IPS-20b (cell line): ENCODE data around the gene KDM2A.
A peak's percentile ranks its signal among the peaks of the same experiment; 100 is the strongest.
"Not testable (repeated sequence)": the region's sequence is repeated elsewhere in the genome, so short reads cannot be mapped to it uniquely, and the experiment has no call there.

Experiments used
- H3K27ac ChIP-seq: one replicate; pipeline ENCODE4 v1.5.1; 2013; ENCODE audit warnings: low read length
- H3K27me3 ChIP-seq: 2 replicates; pipeline ENCODE4 v1.6.1; 2013; ENCODE audit warnings: mild to moderate bottlenecking, low read length, inconsistent platforms; ENCODE audit not compliant: insufficient read depth
- H3K36me3 ChIP-seq: 2 replicates; pipeline ENCODE4 v1.6.1; 2013; ENCODE audit warnings: low read depth, mild to moderate bottlenecking, inconsistent platforms, low read length, moderate library complexity; ENCODE audit not compliant: insufficient read depth
- H3K4me1 ChIP-seq: 2 replicates; pipeline ENCODE4 v1.6.1; 2013; ENCODE audit warnings: mild to moderate bottlenecking, control low read depth, inconsistent platforms, low read length, moderate library complexity; ENCODE audit not compliant: insufficient read depth
- H3K4me3 ChIP-seq: 2 replicates; pipeline ENCODE4 v1.5.1; 2013; ENCODE audit warnings: mild to moderate bottlenecking, low read length, inconsistent platforms
- H3K9ac ChIP-seq: 2 replicates; pipeline ENCODE4 v1.6.1; 2013; ENCODE audit warnings: low read depth, mild to moderate bottlenecking, inconsistent platforms, low read length, moderate library complexity
- H3K9me3 ChIP-seq: 2 replicates; pipeline ENCODE4 v1.6.1; 2013; ENCODE audit warnings: mild to moderate bottlenecking, low read depth, low read length, inconsistent platforms; ENCODE audit not compliant: insufficient read depth

KDM2A gene

GRCh38 chr11:67119585-67120391 is 725 bp downstream of the KDM2A start:
- H3K36me3 ChIP-seq, result peaks cover 10% of the 10 kb centered on the region
- no peak overlapping the region for H3K27ac ChIP-seq
- H3K9ac ChIP-seq, result peak overlapping the region; percentile 95
- H3K4me3 ChIP-seq, result peak overlapping the region; percentile 100
- H3K4me1 ChIP-seq, result peaks cover 17% of the 10 kb centered on the region
- H3K9me3 ChIP-seq, result no peaks in the 10 kb centered on the region
- peaks cover 12% of the 10 kb centered on the region for H3K27me3 ChIP-seq

DNA sequence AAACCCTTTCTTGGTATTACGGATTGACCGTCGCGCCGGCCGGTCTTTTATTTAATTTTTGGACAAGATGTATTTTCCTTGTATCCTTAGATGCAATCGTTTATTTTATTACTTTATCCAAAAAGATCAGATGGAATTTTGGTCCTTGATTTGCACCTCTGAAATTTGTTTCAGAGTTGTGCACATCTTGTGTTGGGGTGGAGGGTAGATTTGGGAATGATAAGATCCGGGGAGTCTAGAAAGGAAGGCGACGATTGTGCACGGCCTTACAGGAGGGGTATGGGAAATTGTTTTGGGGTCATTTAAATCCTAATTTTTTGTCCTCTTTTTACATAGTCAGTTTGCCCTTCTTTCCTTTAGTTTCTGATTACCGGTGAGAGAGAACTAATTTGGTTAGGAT is 1.4 kb downstream of the KDM2A start:
- Histone ChIP-seq H3K27me3 (peaks cover 12% of the 10 kb centered on the region), H3K9ac (peak overlapping the region; percentile 95), H3K27ac (no peak overlapping the region), H3K4me1 (peaks cover 17% of the 10 kb centered on the region), H3K36me3 (peaks cover 16% of the 10 kb centered on the region), H3K9me3 (no peaks in the 10 kb centered on the region), H3K4me3 (peak overlapping the region; percentile 100)

- H3K9ac ChIP-seq, result peak overlapping the region; percentile 95
- H3K36me3 ChIP-seq, result peaks cover 17% of the 10 kb centered on the region
- H3K27ac ChIP-seq, result no peak overlapping the region
- H3K27me3 ChIP-seq, result peaks cover 12% of the 10 kb centered on the region
- H3K9me3 ChIP-seq, result no peaks in the 10 kb centered on the region
- peaks cover 17% of the 10 kb centered on the region for H3K4me1 ChIP-seq
- peak overlapping the region; percentile 100 for H3K4me3 ChIP-seq
These were observed 2.0 kb downstream of the KDM2A start for GRCh38 chr11:67120881-67121710.

- not testable (repeated sequence) for H3K4me3 ChIP-seq
- peaks cover 29% of the 10 kb centered on the region for H3K36me3 ChIP-seq
These were observed 4.7 kb downstream of the KDM2A start for GRCh38 chr11:67123801-67124200.

DNA sequence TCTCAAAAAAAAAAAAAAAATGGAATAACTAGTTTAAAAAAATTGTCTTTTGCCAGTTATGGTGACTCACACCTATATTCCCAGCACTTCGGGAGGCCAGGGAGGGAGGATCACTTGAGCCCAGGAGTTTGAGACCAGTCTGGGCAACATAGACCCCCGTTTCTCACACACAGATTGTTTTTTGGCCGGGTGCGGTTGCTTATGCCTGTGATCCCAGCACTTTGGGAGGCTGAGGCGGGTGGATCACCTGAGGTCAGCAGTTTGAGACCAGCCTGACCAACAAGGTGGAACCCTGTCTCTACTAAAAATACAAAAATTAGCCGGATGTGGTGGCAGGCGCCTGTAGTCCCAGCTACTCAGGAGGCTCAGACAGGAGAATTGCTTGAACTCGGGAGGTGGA is 7.2 kb downstream of the KDM2A start:
- H3K4me1 ChIP-seq, H3K9me3 ChIP-seq, H3K4me3 ChIP-seq, H3K9ac ChIP-seq, H3K27me3 ChIP-seq, H3K27ac ChIP-seq: not testable (repeated sequence)
- H3K36me3 ChIP-seq, result peaks cover 46% of the 10 kb centered on the region

More at GRCh38 chr11:67123801-67124200, 4.7 kb downstream of the KDM2A start:
- not testable (repeated sequence) for H3K4me1 ChIP-seq, H3K9me3 ChIP-seq, H3K27me3 ChIP-seq, H3K9ac ChIP-seq, H3K27ac ChIP-seq

GRCh38 chr11:67126986-67127385 is 7.9 kb downstream of the KDM2A start:
- Histone ChIP-seq H3K36me3 (peaks cover 52% of the 10 kb centered on the region), H3K27me3 (no peaks in the 10 kb centered on the region), H3K4me1 (peaks cover 1% of the 10 kb centered on the region; the same call in 1 of the 2 replicates), H3K4me3 (no peak overlapping the region), H3K27ac (no peak overlapping the region), H3K9me3 (no peaks in the 10 kb centered on the region), H3K9ac (no peak overlapping the region)

GRCh38 chr11:67130861-67131260 is 11.8 kb downstream of the KDM2A start:
- not testable (repeated sequence) for H3K4me3 ChIP-seq, H3K4me1 ChIP-seq, H3K9ac ChIP-seq, H3K27me3 ChIP-seq, H3K9me3 ChIP-seq, H3K27ac ChIP-seq
- H3K36me3 ChIP-seq, result peaks cover 68% of the 10 kb centered on the region

DNA sequence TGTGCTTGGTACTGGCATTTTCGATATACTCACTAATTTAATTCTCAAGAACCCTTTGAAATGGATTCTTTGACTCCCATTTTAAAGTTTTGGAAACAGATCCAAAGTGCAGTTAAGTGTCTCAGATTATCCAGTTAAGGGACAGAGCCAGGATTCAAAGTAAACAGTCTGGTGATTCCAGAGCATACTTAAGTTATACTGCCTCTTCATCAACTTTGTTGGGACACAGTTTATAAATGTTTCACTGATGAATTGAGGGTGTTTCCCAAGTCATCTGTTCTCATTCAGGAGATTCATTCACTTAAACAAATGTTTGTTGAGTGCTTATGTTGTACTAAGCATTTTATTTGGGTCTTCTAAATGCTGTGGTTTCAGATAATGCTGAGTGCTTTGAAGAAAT is 17.1 kb downstream of the KDM2A start:
- Histone ChIP-seq H3K36me3 (peaks cover 85% of the 10 kb centered on the region), H3K27ac (no peak overlapping the region), H3K9ac (no peak overlapping the region), H3K9me3 (no peaks in the 10 kb centered on the region), H3K27me3 (no peaks in the 10 kb centered on the region), H3K4me1 (no peaks in the 10 kb centered on the region), H3K4me3 (no peak overlapping the region)

DNA sequence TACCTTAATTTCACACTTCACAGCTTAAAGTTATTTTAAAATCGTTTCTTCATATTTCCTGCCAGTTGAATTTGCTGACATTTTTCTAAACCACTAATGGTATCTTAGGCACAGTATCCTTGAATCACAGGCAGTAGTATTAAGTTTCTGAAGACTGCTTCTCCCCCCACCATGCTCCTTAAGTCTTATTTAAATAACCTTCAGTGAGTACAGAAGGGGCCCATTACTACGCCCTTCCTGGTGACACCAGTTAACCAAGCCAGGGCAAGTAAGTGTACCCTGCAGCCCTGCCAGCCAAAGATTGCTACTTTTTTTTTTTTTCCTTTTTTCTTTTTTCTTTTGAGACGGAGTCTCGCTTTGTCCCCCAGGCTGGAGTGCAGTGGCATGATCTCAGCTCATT is 19.9 kb downstream of the KDM2A start:
- Histone ChIP-seq H3K27ac (no peak overlapping the region), H3K27me3 (no peaks in the 10 kb centered on the region), H3K4me3 (no peak overlapping the region), H3K9me3 (no peaks in the 10 kb centered on the region), H3K9ac (no peak overlapping the region), H3K4me1 (no peaks in the 10 kb centered on the region), H3K36me3 (peaks cover 72% of the 10 kb centered on the region)

DNA sequence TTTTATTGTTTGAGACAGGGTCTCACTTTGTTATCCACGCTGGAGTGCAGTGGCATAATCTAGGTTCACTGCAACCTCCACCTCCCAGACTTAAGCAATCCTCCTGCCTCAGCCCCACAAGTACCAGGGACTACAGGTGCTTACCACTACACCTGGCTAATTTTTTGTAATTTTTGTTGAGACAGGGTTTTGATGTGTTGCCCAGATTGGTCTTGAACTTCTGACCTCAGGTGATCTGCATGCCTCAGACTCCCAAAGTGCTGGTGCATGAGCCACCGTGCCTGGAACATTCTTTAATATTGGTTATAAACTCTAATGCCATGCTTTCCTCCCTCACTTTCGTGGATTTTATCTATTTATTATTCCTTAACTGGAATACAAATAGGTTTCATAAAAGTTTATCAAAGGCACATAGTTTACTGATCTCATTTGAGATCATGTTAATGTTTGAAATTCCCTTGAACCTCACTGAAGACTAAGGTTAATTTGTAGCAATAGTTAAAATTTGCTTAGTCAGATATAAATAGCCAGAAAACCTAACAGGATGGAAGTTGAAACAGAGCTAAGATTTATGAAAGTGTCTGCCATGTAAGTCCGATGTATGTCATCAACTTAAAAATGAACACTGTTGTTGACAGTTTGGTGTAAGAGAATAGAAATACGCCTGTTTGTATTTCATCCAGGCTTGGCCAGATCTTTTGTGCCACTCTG is 27.6 kb downstream of the KDM2A start:
- Histone ChIP-seq H3K4me1 (no peaks in the 10 kb centered on the region), H3K4me3 (no peak overlapping the region), H3K36me3 (peaks cover 32% of the 10 kb centered on the region), H3K9ac (no peak overlapping the region), H3K9me3 (no peaks in the 10 kb centered on the region), H3K27ac (no peak overlapping the region), H3K27me3 (no peaks in the 10 kb centered on the region)

GRCh38 chr11:67153971-67154370 is 34.9 kb downstream of the KDM2A start:
- Histone ChIP-seq H3K9ac (no peak overlapping the region), H3K36me3 (peaks cover 20% of the 10 kb centered on the region), H3K27ac (no peak overlapping the region), H3K4me3 (no peak overlapping the region), H3K27me3 (no peaks in the 10 kb centered on the region), H3K4me1 (no peaks in the 10 kb centered on the region), H3K9me3 (no peaks in the 10 kb centered on the region)
